ENCODE data around the gene SEMA4G. TPM values are rescaled to one million over a fixed set of nuclear protein-coding genes. Genes with fewer than 3 reads are reported as not detected.

The SEMA4G gene
- total RNA-seq, 4 donors from 2014 or later, result 16.5 to 233 (median 185) TPM

- H3K4me1 ChIP-seq, result peaks cover 0 to 14% (median 7%) of the 10 kb centered on the region in 4 donors
- no peak overlapping the region for H3K4me3 ChIP-seq
- no peak for DNase-seq
- H3K27ac ChIP-seq, result no peak overlapping the region
- H3K36me3 ChIP-seq, result peaks cover 0 to 24% (median 0%) of the 10 kb centered on the region in 3 donors
- no peaks in the 10 kb centered on the region for H3K27me3 ChIP-seq
- TF ChIP-seq, protein P1, sequence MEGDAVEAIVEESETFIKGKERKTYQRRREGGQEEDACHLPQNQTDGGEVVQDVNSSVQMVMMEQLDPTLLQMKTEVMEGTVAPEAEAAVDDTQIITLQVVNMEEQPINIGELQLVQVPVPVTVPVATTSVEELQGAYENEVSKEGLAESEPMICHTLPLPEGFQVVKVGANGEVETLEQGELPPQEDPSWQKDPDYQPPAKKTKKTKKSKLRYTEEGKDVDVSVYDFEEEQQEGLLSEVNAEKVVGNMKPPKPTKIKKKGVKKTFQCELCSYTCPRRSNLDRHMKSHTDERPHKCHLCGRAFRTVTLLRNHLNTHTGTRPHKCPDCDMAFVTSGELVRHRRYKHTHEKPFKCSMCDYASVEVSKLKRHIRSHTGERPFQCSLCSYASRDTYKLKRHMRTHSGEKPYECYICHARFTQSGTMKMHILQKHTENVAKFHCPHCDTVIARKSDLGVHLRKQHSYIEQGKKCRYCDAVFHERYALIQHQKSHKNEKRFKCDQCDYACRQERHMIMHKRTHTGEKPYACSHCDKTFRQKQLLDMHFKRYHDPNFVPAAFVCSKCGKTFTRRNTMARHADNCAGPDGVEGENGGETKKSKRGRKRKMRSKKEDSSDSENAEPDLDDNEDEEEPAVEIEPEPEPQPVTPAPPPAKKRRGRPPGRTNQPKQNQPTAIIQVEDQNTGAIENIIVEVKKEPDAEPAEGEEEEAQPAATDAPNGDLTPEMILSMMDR (IDR thresholded peaks at IDR 0.05), result no peak
- no peak for TF ChIP-seq POLR2A (IDR thresholded peaks at IDR 0.05)
- no peaks in the 10 kb centered on the region for H3K9me3 ChIP-seq
Observed at GRCh38 chr10:100965820-100966219, 3.5 kb upstream of the SEMA4G start.

DNA sequence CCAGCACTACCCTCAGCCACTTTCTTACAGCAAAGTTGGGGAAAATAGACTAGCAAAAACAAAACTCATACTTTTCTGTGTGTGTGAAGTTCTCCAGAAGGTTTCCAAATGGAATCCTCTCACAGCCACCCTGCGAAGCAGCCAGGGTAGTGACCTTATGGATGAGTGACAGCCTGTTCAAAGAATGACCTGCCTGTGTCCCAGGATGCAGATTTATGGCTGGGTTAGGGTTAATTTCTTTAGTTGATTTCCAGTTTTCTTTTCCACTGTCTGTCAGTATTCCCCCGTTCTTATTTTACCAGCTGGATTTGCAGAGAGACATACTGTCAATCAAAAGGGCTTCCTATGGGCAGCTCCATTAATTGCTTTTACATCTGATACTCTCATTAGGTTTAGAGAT lies 2.4 kb upstream of the SEMA4G start:
- TF ChIP-seq, protein P1 (IDR thresholded peaks at IDR 0.05), result no peak
- TF ChIP-seq POLR2A (IDR thresholded peaks at IDR 0.05), result no peak
- peak in 1 of 3 donors; percentile 5 for DNase-seq
- H3K27me3 ChIP-seq, result no peaks in the 10 kb centered on the region
- peaks cover 0 to 15% (median 7%) of the 10 kb centered on the region in 4 donors for H3K4me1 ChIP-seq
- no peak overlapping the region for H3K4me3 ChIP-seq
- H3K9me3 ChIP-seq, result no peaks in the 10 kb centered on the region
- peaks cover 0 to 21% (median 0%) of the 10 kb centered on the region in 3 donors for H3K36me3 ChIP-seq
- H3K27ac ChIP-seq, result no peak overlapping the region

DNA sequence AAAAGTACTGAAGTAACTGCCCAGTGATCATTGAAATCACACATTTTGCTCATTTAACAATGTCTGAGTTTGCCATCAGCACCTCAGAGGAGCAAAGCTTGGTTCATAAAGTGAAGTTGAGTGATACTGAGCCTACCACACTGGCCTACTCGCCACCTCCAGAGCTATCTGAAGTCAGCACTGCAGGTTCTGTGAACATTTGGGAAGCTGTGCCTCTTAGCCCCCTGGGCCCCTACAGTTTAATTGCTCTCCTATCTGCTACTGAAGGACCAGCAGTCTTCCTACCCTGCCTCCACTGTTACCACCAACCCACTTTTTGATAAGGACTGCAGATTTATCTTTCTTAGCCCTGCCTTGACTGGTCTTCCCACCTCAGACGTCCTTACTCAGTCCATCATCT lies 2.0 kb upstream of the SEMA4G start:
- H3K36me3 ChIP-seq, result peaks cover 0 to 17% (median 0%) of the 10 kb centered on the region in 3 donors
- H3K4me3 ChIP-seq, result no peak overlapping the region
- H3K27me3 ChIP-seq, result no peaks in the 10 kb centered on the region
- peak in 1 of 3 donors; percentile 1 for DNase-seq
- no peak for TF ChIP-seq POLR2A (IDR thresholded peaks at IDR 0.05)
- TF ChIP-seq, protein P1 (IDR thresholded peaks at IDR 0.05), result no peak
- no peak overlapping the region for H3K27ac ChIP-seq
- peaks cover 0 to 19% (median 7%) of the 10 kb centered on the region in 4 donors for H3K4me1 ChIP-seq
- no peaks in the 10 kb centered on the region for H3K9me3 ChIP-seq

- H3K27me3 ChIP-seq, result no peaks in the 10 kb centered on the region
- TF ChIP-seq, protein P1 (IDR thresholded peaks at IDR 0.05), result no peak
- no peak for TF ChIP-seq POLR2A (IDR thresholded peaks at IDR 0.05)
Observed at GRCh38 chr10:100968062-100968736, 1.1 kb upstream of the SEMA4G start.

GRCh38 chr10:100968863-100969186 lies 479 bp upstream of the SEMA4G start:
- H3K9me3 ChIP-seq, result no peaks in the 10 kb centered on the region
- peaks cover 0 to 22% (median 7%) of the 10 kb centered on the region in 4 donors for H3K4me1 ChIP-seq
- TF ChIP-seq, protein P1 (IDR thresholded peaks at IDR 0.05), result no peak
- TF ChIP-seq POLR2A (IDR thresholded peaks at IDR 0.05), result no peak
- H3K4me3 ChIP-seq, result peak overlapping the region; percentile 41 to 78 (median 66)
- H3K27ac ChIP-seq, result peak overlapping the region in 2 of 4 donors; percentile 87 to 91
- no peaks in the 10 kb centered on the region for H3K27me3 ChIP-seq
- peaks cover 0 to 13% (median 0%) of the 10 kb centered on the region in 3 donors for H3K36me3 ChIP-seq
- peak in 1 of 3 donors; percentile 0 for DNase-seq

More at GRCh38 chr10:100968062-100968736, 1.1 kb upstream of the SEMA4G start:
- Histone ChIP-seq H3K27ac (peak overlapping the region in 1 of 4 donors; percentile 91), H3K36me3 (peaks cover 0 to 9% (median 0%) of the 10 kb centered on the region in 3 donors), H3K9me3 (no peaks in the 10 kb centered on the region), H3K4me3 (peak overlapping the region in 2 of 4 donors; percentile 77 to 78), H3K4me1 (peaks cover 0 to 22% (median 7%) of the 10 kb centered on the region in 4 donors)
- DNase-seq, result peak in 1 of 3 donors; percentile 3
